Mucosa of descending colon (tissue), 3 donors: ENCODE results near the gene CNN2. TPM values are rescaled to one million over a fixed set of nuclear protein-coding genes. Genes with fewer than 3 reads are reported as not detected.

ENCODE experiments used
- ATAC-seq: fragments of 200-7000 bp; cut with Tn5 transposase; one replicate; pipeline ENCODE4 v1.9.1; 2020; ENCODE audit warnings: mild to moderate bottlenecking, moderate library complexity
- DNase-seq, 3 donors: peaks; one replicate each; pipeline ENCODE4 v3.0.0-alpha.2; 2020
- H3K36me3 ChIP-seq: fragments of 200-600 bp; one replicate; pipeline ENCODE4 v1.8.0; 2021; ENCODE audit warnings: low read depth, mild to moderate bottlenecking
- H3K4me1 ChIP-seq: fragments of 200-600 bp; one replicate; pipeline ENCODE4 v1.8.0; 2021; ENCODE audit warnings: low read depth, mild to moderate bottlenecking
- H3K4me3 ChIP-seq: fragments of 200-600 bp; one replicate; pipeline ENCODE4 v1.8.0; 2021; ENCODE audit warnings: mild to moderate bottlenecking
- H3K9me3 ChIP-seq: fragments of 200-600 bp; one replicate; pipeline ENCODE4 v1.8.0; 2021; ENCODE audit warnings: mild to moderate bottlenecking
- intact Hi-C, 2 donors: fragments of 100-400 bp; cut with DNase I in 1 of 2; cut with micrococcal nuclease in 1 of 2; formaldehyde crosslinking; loops; one replicate each; pipeline versions ENCODE4 v1.11.0 to v1.11.1; 2022; cut with DNase I, micrococcal nuclease
- total RNA-seq, 3 donors: library from RNA; stranded (reverse); fragmentation: NEBNext Ultra II Directional in 2 of 3; extraction: Animal tissue kit (Norgen Biotek cat#: 25700) in 2 of 3; gene quantifications; one replicate each; pipeline versions ENCODE4 v1.2.1 to v1.2.4, GENCODE V29; 2021 to 2023
- TF ChIP-seq, protein P1 (sequence below): fragments of 200-600 bp; IDR thresholded peaks from one replicate; pipeline ENCODE4 v1.8.0; 2022; ENCODE audit warnings: antibody characterized with exemption, mild to moderate bottlenecking
- donor health status: DM: no; HTN: no; CAD: no; lungs with moderate emphysema.
- donor health status: DM: no; HTN: no; CAD: no.
- donor health status: DM: no; HTN: yes; CAD: no.

The CNN2 gene
- total RNA-seq, 3 donors from 2014 or later, result 65.0 to 88.8 (median 84.7) TPM

DNA sequence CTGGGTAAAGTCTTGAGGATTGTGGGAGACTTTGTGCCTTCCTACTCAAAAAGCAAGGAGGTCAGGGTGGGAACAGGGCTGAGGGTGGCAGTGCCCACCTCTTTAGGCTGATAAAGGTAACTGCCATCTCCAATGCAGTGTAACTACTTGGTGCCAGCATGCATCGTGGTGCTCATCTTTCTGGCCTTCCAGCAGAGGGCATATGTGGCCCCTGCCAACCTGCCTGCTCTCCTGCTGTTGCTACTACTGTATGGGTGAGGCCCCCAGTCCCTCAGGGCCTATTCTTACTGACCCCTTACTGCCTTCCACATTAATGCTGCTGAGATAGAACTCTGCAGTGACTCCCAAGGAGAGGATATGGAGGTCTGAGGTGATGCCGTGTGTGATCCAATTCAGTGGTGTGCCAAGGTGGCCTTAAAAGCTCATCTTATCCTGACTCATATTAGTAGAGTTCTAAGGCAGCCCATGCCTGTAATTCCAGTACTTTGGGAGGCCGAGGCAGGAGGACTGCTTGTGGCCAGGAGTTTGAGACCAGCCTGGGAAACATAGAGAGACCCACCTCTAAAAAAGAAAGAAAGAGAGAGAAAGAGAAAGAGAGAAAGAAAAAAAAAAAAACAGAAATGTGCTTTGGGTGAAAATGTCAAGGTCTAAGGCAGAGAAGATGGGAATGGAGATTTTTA is 30.9 kb downstream of the CNN2 start:
- DNase-seq, result peak in 1 of 3 donors; percentile 34
- TF ChIP-seq, protein P1, sequence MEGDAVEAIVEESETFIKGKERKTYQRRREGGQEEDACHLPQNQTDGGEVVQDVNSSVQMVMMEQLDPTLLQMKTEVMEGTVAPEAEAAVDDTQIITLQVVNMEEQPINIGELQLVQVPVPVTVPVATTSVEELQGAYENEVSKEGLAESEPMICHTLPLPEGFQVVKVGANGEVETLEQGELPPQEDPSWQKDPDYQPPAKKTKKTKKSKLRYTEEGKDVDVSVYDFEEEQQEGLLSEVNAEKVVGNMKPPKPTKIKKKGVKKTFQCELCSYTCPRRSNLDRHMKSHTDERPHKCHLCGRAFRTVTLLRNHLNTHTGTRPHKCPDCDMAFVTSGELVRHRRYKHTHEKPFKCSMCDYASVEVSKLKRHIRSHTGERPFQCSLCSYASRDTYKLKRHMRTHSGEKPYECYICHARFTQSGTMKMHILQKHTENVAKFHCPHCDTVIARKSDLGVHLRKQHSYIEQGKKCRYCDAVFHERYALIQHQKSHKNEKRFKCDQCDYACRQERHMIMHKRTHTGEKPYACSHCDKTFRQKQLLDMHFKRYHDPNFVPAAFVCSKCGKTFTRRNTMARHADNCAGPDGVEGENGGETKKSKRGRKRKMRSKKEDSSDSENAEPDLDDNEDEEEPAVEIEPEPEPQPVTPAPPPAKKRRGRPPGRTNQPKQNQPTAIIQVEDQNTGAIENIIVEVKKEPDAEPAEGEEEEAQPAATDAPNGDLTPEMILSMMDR, result no peak
- Histone ChIP-seq H3K4me3 (no peak overlapping the region), H3K36me3 (no peaks in the 10 kb centered on the region), H3K9me3 (peaks cover 23% of the 10 kb centered on the region), H3K4me1 (no peaks in the 10 kb centered on the region)
- peak; percentile 80 for ATAC-seq
- intact Hi-C loops, result no loop called here

DNA sequence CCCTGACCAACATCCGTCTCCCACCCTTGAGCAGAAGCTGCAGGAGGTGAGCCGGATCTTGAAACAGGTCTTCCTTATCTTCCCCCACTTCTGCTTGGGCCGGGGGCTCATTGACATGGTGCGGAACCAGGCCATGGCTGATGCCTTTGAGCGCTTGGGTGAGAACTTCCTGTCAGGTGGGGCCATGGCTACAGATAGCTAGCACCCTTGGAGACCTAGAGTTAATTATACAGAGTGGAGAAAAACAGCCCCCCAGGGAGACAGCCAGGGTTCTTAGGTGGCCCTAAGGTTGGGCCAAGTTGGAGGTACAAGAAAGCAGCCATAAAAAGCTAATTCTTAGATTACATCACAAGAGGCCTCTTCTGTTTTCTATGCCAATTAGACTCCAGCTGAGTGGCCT is 31.7 kb downstream of the CNN2 start:
- intact Hi-C loops, result no loop called here
- peaks cover 23% of the 10 kb centered on the region for H3K9me3 ChIP-seq
- DNase-seq (no peak), ATAC-seq (no peak)
- no peaks in the 10 kb centered on the region for H3K4me1 ChIP-seq
- TF ChIP-seq, protein P1, result no peak
- H3K36me3 ChIP-seq, result no peaks in the 10 kb centered on the region
- H3K4me3 ChIP-seq, result no peak overlapping the region

DNA sequence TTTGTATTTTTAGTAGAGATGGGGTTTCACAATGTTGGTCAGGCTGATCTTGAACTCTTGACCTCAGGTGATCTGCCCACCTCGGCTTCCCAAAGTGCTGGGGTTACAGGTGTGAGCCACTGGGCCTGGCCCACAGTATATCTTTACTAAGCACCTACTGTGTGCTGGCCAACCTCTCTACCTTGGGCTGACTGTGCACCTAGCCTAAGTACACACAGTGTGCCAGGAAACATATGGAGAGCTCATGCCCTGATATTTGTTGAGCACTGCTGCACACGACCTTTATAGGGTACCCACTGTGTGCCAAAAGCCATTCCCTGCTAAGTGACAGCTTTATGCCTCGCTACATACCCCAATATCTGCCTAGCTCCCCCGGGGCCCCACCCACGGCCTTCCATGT is 34.3 kb downstream of the CNN2 start:
- intact Hi-C loops, result no loop called here
- H3K36me3 ChIP-seq, result no peaks in the 10 kb centered on the region
- DNase-seq, result no peak
- peaks cover 23% of the 10 kb centered on the region for H3K9me3 ChIP-seq
- TF ChIP-seq, protein P1, result no peak
- peaks cover 12% of the 10 kb centered on the region for H3K4me1 ChIP-seq
- no peak overlapping the region for H3K4me3 ChIP-seq
- no peak for ATAC-seq

DNA sequence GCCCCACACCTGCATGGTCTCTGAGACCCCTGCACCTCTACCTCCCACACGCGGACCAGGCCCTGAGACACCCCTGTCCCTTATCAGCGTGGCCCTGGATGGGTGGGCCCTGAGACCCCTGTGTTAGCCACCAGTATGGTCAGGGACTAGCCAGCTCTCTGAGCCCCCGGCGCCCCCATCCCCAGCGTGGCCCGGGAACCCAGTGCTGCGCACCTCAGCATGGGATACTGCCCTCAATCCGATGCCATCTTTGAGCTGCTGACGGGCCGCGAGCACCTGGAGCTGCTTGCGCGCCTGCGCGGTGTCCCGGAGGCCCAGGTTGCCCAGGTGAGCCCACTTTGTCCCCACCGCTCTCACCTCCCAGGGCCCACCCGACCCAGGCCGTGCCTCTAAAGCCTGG is 35.6 kb downstream of the CNN2 start:
- TF ChIP-seq, protein P1, result no peak
- H3K4me1 ChIP-seq, result peaks cover 24% of the 10 kb centered on the region
- H3K36me3 ChIP-seq, result no peaks in the 10 kb centered on the region
- no peak overlapping the region for H3K4me3 ChIP-seq
- intact Hi-C loops, result no loop called here
- ATAC-seq (no peak), DNase-seq (peak in 1 of 3 donors; percentile 61)
- H3K9me3 ChIP-seq, result peaks cover 17% of the 10 kb centered on the region

DNA sequence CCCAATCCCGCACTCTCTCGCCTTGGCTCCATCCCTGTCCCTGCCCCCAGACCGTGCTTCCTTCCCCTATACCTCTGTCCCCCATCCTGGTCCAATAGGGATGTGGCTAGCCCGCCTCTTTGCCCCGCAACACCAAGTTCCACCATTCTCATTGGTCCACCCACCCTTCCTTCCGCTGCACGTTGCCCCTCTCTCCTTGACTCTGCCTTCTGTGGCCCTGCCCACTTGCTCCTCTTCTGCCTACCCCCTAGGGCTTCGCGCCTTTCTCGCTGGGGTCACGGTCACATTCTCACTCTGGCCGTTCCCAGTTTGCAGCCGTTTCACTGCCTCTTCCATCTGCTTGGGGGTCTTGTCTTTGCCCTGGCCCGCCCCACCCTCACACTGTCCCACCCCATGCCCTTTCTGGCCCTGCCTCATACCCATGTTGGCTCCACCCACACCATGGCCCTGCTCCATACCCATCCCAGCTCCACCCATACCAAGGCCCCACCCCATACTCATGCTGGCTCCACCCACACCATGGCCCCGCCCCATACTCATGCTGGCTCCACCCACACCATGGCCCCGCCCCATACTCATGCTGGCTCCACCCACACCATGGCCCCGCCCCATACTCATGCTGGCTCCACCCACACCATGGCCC is 36.1 kb downstream of the CNN2 start:
- Histone ChIP-seq H3K4me1 (peaks cover 29% of the 10 kb centered on the region), H3K36me3 (no peaks in the 10 kb centered on the region), H3K4me3 (no peak overlapping the region), H3K9me3 (peaks cover 11% of the 10 kb centered on the region)
- DNase-seq (no peak), ATAC-seq (no peak)
- TF ChIP-seq, protein P1, result no peak
- intact Hi-C loops, result no loop called here
